NCI-H2196 treated with DMSO at 0.1 percent for 48 hours (cell line): ENCODE results near the gene CPSF3.

Experiments
- DNase-seq: peaks from one replicate; lab custom pipeline; 2025; ENCODE audit not compliant: unreplicated experiment; lab: John Stamatoyannopoulos, UW

Gene CPSF3

GRCh38 chr2:9416962-9417316 is 6.5 kb upstream of the CPSF3 start:
- DNase-seq, result no peak

- no peak for DNase-seq
These were observed 5.7 kb upstream of the CPSF3 start for GRCh38 chr2:9417725-9418124.

GRCh38 chr2:9418746-9419145 is 4.7 kb upstream of the CPSF3 start:
- DNase-seq, result no peak

- DNase-seq, result no peak
These were observed 3.9 kb upstream of the CPSF3 start for GRCh38 chr2:9419541-9419940.

GRCh38 chr2:9420495-9420894 is 3.0 kb upstream of the CPSF3 start:
- no peak for DNase-seq

- DNase-seq, result no peak
These were observed 944 bp upstream of the CPSF3 start for GRCh38 chr2:9422321-9423099.

DNA sequence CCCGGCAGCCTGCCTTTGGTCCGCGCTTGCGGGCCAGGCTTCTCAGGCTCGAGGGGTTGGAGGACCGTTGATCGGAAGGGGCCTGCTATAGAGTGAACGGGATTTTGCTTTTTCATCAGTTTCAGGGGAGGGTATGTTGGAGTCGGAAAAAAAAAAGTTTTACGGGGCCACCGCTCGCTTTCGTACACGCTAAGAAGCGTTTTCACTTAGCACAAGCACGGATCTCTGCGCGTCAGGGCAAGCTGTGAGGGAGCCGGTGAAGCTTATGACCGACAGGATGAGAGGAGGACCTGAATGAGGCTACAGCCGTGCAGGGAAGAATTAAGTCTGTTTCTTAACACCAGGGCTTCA is 443 bp downstream of the CPSF3 start:
- no peak for DNase-seq

- no peak for DNase-seq
These were observed 1.2 kb downstream of the CPSF3 start for GRCh38 chr2:9424447-9425164.

DNA sequence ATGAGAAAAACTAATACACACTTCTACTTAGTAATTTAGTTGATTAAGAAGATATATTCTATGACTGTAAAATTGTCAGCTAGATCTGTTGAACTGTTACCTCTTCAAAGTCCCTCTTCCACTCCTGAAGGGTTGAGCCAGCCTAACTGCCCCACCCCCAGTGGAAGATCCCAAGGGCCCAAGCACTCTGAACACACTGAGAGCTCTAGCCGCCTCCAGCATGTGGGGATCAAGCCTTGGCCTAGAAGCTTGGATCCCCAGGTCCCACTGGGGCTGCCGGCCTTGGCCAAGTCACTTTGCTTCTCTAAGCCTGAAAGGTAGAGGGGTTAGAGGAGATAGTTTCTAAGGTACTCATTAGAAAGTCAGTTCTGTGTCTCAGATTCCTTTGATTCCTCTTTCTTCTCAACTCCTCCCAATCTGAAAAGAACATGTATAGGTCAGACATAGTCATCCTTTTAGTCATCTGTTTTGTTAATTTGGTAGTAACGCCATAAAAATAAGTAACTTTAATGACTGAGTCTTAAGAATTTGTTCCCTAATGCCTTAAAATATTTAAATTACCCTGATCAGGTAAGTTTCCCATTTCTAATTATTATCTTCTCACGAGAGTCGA is 5.6 kb downstream of the CPSF3 start:
- DNase-seq, result no peak

- DNase-seq, result no peak
These were observed 7.2 kb downstream of the CPSF3 start for GRCh38 chr2:9430316-9431293.

GRCh38 chr2:9434489-9434888 is 11.0 kb downstream of the CPSF3 start:
- DNase-seq, result no peak

DNA sequence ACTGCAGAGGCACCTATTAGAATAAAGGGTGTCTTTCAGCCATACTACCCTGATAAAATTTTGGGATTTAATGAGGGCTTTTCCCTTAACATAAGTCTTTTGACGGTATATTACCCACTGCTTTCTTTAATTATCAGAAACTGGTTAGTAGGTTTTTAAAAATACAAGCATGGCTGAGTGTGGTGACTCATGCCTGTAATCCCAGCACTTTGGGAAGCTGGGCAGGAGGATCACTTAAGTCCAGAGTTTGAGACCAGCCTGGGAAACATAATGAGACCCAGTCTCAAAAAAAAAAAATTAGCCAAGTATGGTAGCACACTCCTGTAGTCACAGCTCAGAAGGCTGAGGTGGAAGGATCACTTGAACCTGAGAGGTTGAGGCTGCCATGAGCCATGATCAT is 16.1 kb downstream of the CPSF3 start:
- no peak for DNase-seq

DNA sequence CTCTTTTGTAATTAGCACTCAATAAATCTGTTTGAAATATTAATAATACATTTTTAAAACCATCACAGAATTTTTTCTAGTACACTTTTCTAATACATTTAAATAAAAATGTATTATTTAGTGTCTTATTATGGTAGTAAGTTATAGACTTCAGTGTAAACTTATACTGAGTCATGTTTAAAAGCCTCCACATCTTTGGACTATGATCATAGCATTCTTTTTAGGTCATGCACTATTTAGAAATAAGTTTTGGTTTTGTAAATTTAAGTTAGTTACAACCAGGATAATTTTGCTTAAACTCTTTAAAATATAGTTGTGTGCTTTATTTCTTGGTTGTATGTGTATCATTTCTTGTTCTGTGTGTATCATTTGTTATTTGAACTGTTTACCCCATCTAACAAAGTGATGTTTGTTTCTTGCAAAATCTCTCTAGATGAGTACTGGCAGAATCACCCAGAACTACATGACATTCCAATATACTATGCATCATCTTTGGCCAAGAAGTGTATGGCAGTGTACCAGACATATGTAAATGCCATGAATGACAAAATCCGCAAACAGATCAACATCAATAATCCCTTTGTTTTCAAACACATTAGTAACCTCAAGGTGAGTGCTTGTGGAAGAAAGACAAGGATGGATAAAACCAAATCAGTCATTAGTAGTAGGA is 16.7 kb downstream of the CPSF3 start:
- DNase-seq, result no peak

DNA sequence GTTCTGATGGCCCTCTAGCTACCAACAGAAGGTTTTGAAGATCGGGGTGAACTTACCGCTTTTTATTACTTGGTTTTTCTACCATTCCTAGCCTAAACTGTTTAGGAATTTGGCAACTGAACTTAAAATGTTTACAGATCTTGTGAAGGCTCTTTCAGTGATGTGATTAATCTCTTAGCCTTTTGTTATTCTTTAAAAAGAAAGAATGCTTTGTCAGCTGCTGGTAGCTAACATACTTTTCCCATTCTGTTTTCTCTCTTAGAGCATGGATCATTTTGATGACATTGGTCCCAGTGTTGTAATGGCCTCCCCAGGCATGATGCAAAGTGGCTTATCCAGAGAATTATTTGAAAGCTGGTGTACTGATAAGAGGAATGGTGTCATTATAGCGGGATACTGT is 18.1 kb downstream of the CPSF3 start:
- no peak for DNase-seq

DNA sequence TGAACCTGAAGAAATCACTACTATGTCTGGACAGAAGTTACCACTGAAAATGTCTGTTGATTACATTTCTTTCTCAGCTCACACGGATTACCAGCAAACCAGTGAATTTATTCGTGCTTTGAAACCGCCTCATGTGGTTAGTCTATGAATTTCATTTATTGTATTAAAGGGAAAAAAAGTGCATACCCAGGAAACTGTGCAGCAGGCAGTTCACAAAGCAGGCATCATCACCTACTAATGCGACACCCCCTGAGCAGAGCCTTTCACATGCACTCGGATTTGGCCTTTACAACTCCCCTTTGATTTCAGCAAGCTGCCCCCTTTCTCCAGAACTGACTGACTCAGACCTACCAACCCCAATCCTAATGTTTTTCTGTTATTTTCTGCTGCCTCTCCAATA is 20.1 kb downstream of the CPSF3 start:
- no peak for DNase-seq

DNA sequence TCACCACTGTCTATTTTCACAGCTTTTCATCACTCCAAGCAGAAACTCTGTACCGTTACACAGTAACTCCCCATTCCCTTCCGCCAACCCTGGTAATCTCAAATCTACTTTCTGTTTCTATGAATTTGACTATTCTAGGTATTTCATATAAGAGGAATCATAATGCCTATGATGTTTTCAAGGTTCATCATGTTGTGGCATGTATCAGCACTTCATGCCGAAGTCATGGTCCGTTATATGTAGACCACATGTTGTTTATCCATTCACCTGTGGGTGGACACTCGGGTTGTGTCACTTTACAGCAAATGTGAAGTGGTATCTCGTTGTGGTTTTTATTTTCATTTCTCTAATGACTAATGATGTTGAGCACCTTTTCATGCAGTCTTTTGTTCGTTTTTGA is 21.6 kb downstream of the CPSF3 start:
- no peak for DNase-seq

- DNase-seq, result no peak
These were observed 27.8 kb downstream of the CPSF3 start for GRCh38 chr2:9451231-9451630.

GRCh38 chr2:9460441-9461017 is 37.1 kb downstream of the CPSF3 start:
- DNase-seq, result no peak

DNA sequence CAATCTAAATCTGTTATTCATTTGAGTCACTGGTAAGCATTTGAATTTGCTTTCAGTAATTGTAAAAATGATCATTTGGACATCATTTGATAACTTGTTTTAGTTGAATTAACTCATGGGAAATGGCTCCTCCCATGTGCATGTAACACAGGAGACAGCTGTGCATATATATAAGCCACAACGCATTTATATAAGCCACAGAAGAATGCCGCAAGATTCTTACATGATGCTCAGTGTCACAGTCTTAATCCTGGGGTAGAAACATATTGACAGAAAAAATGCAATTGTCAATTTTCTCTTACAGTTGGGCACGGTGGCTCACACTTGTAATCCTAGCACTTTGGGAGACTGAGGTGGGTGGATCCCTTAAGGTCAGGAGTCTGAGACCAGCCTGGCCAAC is 37.6 kb downstream of the CPSF3 start:
- DNase-seq, result no peak

DNA sequence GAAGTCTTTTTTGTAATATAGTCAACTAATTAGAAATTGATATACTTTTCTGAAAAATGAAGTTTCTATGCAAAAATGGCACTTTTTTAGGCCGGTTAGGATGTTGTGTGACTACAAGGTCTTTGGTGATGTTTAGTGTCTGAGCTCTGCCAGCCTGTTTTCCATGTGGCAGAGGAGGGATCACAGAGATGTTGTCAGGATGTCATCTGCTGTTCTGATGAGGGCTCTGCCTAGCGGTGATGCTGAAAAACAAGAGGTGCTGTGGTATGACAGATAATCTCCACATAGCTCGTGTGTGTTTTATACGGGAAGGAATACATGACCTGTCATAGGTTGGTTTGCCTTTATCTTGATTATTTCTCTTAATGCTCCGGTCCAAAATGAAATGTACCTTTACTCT is 38.9 kb downstream of the CPSF3 start:
- DNase-seq, result no peak
